Inflammatory macrophage (primary cell): ENCODE measurements around the gene GLI2.

Source experiments
- DNase-seq, 2 donors: peaks; one replicate each; pipeline ENCODE4 v3.0.0-alpha.2; 2020 to 2022

GLI2 gene

DNA sequence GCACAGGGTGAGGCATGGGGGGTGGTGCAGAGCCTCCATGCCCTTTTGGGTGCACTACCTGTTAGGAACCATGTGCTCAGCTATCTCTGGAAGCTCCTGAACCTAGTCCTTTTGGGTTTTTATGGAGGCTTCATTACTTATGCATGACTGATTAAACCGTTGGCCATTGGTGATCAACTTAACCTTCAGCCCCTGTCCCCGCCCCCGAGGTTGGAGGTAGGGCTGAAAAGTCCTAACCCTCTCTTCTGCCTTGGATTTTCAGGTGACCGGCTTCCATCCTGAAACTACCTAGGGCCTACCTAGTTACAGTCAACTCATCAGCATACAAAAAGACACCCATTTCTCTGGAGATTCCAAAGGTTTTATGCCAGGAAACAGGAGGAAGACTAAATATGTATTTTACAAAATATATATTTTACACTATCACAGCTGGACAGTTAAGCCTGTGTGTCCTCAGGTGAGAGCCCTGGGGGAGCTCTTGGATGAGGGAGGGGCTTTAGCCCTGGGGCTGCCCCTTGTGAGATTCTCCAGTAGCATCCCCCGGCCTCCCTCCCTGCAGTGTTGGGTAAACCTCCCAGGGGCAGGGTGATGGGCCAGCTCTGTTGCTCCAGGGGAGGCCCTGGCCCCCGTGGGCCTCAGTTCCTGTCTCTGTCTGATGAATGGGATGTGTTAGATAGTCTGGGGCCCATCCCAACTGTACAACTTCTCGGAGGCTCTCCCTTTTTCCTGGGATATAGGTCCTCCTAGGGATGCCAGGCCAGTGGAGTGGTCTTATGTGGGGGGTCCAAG lies 24.1 kb downstream of the GLI2 start:
- DNase-seq, result no peak

DNA sequence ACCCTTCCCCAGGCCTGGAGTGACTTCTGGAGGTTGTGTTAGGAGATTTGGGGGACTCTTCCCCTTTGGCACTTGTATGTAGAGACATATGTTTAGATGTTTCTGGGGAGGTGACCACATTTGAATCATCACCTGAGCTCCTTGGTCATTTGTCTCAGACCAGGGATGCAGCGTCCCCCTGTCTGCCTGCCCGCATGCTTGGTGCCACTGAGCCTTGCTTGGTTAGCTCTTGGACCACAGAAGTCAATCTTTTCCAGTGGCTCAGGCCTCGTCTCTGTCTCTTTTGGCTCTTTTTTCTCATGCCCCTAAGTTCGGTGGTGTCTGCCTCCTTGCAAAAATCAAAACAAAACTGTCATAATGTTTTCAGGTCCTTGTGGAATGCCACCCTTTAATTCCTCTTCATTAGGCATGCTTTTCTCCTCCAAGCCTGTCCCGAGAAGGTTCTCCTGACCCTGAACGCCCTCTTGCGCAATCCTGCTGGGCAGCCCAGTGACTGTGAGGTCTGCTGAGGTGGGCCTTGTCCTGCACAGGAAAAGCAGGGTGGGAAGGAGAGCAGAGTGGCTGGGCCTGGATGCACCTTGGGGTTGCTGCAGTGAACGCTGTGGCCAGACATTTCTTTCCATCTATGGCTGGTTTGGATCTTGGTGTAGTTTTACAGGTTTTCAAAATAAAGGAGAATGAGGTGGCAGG lies 24.9 kb downstream of the GLI2 start:
- DNase-seq, result no peak

GRCh38 chr2:120761164-120761861 lies 25.6 kb downstream of the GLI2 start:
- no peak for DNase-seq

DNA sequence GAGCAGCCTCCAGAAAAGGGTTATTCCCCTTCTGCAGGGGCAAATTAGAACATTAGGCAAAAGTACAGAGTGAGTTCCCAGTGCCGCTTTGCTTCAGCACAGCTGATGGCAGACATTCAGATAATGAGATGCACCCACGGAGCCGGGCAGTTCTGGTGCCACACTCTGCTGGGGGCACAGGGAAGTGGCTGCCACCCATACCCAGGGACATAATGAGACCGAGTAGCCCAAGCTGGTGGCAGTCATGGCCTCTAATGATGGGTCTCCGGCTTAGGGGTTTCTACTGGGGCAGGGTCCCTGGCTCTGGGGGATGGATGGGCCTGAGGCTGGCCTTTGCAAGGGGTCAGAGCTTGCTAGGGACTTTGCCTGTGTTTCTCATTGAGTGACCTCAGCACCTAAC lies 26.2 kb downstream of the GLI2 start:
- DNase-seq, result no peak

- DNase-seq, result no peak
These were observed 26.8 kb downstream of the GLI2 start for GRCh38 chr2:120762341-120763061.

DNA sequence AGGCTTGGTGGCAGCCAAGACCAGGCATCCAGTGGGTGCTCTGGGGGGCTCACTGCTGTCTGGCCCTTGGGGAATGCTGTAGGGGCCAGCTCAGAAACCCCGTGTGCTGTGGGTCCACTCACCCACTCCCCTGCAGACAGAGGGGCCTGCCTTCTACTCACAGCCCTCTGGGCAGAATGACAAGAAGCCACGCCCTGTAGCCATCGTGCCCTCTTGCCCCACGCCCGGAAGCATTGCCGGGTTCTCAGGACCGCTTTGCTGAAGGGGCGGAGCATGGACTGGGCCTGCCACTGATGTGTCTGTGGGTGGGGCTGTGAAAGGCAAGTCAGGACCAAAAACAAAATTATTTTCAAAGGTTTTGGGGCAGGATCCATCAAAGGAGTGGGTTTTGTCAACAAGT lies 27.8 kb downstream of the GLI2 start:
- DNase-seq, result no peak

DNA sequence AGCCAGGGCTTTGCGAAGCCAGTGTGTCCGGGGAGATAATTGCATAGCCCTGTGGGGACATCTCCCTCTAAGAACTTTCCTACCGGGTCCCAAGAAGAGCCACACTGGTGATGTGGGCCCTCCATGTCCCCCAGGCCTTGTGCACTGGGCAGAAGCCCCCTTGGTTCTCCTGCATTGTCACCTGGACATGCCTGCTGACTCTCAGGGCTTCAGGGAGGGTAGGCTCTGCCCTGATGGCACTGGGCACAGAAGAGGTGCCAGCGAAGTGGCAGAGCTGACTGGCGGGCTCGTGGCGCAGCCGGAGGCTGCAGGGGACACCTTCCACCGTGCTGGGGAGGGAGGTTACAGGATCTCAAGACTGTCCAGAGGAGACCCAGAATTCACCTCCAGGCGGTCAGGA lies 28.3 kb downstream of the GLI2 start:
- no peak for DNase-seq

GRCh38 chr2:120764492-120764891 lies 28.8 kb downstream of the GLI2 start:
- DNase-seq, result no peak

DNA sequence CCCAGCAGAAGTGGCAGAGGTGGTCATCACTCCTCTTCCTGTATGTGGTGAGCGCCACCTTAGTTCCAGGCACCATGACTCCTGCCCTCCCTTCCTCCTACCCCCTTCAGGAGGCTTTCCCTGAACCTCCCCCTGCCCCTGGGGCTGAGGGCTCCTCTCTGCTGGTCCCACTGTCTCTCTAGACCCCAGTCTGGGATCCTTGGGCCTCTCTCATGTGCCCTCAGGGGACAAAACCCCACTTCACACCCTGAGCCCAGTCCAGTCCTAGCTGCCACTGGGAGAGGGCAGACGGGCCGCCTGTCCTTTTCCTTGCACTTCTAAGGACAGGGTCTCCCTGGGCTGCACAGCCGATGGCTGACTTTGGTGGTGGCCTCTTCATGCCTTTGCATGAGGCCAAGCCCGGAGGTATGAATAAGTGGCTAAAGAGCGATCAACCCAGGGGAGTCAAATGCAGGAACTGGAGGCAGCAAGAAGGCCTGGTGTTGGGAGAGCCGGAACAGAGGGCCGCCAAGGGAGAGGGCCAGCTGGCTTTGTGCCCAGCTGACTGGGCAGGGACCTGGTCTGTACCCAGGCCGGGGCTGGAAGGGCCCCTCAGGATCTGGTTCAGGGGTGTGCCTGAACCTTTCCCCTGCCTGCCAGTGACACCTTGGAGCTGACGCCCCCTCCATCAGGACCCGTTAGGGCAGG lies 29.5 kb downstream of the GLI2 start:
- DNase-seq, result no peak

DNA sequence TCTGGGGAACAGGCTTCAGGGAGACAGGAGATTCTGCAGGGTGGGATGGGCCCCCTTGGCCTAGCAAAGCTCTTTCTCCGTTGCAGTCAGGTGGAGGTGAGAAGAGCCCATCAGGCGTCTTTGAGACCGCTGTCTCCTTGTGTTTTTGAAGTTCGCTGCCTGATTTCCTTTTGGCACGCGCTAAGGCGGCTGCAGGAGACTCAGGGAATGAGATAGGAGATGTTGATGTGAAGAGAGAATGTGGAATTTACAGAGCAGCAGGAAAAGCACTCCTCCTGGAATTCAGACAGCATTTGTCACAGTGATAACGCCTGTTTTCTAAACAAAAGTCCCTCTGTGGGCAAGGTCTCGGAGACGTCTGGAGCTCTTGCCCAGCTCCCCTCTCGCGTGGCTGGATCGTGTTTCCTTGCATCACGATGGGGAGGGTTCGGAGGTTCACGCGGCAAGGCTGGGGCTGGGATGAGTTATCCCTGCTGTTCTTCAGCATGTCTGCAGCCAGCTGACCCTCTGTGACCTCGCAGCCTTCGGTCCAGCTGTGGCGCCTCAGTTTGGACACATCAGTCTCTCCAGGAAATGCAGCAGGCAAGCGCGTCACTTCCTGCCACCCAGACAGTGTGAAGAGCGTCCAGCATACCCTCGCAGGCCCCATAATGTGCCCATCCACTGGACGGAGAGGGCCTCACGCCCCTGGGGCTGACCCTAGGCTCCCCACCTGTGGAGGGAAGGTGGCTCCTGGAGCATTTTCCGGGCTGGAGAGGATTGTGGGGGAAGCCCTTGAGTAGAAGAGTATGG lies 30.2 kb downstream of the GLI2 start:
- no peak for DNase-seq

GRCh38 chr2:120766470-120767351 lies 31.0 kb downstream of the GLI2 start:
- no peak for DNase-seq

DNA sequence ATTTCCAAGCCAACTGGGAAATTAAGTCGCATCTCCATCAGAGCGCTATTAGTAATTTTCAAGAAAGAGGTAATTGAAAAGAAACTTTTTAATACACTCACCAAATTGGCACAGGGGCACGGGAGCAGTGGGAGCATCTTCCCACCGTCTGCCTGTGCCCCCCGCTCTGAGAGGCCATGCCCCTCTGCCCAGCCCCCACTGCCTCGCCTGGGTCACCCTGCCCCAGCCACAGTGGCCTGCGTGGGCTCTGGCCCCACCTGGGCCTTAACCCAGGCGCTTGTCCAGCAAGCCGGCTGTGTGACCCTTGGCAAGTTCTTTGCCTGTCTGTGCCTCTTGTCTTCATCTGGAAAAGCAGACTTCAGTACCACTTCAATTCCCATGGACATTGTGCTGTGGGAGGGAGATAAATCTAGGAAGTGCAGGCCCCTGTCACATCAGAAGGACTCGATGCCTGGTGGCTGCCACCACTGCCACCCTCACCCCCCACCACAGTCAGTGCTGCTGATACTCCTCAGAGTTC lies 31.9 kb downstream of the GLI2 start:
- DNase-seq, result no peak

DNA sequence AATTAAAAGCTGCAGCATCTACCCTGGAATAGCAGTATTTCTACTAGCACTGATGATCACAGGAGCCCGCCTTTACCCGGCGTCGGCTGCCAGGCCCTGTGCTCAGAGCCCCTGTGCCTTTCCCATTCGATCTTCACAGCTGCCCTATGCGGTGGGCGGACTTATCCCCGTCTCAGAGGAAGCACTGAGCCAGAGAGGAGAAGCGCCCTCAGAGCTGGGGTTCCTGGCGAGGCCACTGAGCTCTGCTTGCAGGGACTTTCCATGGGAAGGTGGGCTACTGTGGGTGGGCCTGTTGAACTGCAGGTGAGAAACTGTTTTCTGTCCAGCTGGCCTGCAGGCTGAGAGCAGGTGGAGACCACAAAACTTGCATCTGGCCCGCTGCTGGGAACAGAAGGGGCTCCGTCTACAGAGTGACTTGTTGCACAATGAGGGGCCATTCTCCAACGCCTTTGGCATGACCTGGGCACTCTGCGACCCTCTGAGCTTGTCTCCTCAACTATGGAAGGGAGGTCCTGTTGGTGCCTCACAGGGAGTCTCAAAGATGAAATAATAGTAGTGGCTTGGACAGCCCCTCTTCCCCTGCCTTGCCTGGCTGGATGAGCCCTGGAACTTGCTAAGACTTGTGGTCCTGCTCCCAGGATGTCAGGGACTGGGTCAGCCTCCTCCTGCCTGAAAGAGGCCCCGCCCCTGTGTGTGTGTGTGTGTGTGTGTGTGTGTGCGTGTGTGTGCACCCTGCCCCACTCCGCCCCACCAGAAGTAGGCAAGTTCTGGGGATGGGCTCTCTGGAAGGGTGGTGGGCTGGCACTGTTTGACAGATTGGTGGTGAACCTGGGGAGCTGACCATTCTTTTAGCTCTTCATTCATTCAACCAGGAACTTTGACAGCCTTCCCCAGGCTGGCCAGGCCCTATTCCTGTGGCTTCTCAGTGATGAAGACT lies 32.7 kb downstream of the GLI2 start:
- no peak for DNase-seq

- DNase-seq, result no peak
These were observed 33.6 kb downstream of the GLI2 start for GRCh38 chr2:120769076-120769786.

GRCh38 chr2:120769787-120770120 lies 34.1 kb downstream of the GLI2 start:
- DNase-seq, result no peak

DNA sequence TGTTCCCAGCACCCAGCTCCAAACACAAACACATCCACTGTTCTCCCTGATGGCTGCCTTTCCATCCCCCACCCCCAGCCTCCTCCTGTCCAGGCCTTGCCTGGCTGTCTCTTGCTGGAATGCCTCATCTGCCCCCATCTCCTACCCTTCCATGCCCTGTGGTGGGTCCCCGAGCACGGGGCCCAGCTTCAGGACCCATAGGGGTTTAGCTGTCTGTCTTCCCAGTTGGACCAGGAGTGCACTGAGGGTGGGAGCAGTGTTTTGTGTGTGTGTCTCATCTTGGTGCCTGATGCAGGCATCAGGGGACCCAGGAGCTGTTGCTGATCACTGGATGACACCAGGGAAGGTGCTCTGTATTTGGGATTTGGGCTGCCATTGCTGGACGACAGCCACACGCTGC lies 34.5 kb downstream of the GLI2 start:
- DNase-seq, result no peak

GRCh38 chr2:120770641-120771040 lies 35.0 kb downstream of the GLI2 start:
- DNase-seq, result no peak

- no peak for DNase-seq
These were observed 35.6 kb downstream of the GLI2 start for GRCh38 chr2:120771111-120771780.
